NCI-H1436 treated with DMSO at 0.1 percent for 48 hours (cell line): Measurements from ENCODE around the gene EXOC3.

Experiments used
- DNase-seq: peaks from one replicate; lab custom pipeline; 2025; lab: John Stamatoyannopoulos, UW

EXOC3 gene

DNA sequence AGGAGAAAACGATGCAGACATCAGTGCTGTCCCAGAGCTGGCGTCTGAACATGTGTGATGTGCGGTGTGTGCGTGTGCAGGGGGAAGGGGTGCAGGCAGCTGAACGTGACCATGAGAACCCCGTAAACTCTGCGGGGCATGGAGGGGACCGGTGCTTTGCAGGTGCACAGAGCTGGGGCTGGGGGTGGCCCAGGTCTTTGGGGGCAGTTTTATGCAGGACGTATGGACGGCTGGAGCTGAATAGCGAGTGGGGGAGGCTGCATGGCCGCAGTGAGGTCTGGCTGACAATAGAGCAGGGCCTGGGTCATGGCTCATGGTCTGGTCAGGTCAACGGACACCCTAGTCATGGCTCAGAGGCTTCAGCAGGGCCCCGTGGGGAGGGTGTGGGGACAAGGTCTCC, 3.3 kb upstream of the EXOC3 start:
- DNase-seq, result no peak

GRCh38 chr5:440401-441201, 2.4 kb upstream of the EXOC3 start:
- no peak for DNase-seq

DNA sequence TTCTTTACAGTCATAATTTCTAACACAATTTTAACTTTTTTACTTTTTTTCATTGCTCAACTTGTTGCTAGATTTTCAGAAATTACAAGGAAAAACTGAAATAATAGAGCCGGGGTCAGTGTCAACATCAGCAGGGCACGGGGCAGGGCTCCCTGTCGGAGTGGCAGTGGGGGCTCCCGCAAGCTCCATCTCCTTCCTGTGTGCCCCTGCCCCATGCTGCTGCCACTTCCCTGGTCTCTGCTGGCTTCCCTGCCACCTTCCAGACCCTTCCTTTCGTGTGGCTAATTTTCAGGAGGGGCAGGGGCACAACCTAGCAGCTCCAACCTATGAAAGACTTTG, 1.0 kb upstream of the EXOC3 start:
- DNase-seq, result no peak

GRCh38 chr5:443239-444151, 519 bp downstream of the EXOC3 start:
- DNase-seq, result no peak

GRCh38 chr5:444226-444625, 1.2 kb downstream of the EXOC3 start:
- DNase-seq, result no peak

- DNase-seq, result no peak
These were observed 2.6 kb downstream of the EXOC3 start for GRCh38 chr5:445591-445990.

- DNase-seq, result no peak
These were observed 3.3 kb downstream of the EXOC3 start for GRCh38 chr5:446066-446882.

DNA sequence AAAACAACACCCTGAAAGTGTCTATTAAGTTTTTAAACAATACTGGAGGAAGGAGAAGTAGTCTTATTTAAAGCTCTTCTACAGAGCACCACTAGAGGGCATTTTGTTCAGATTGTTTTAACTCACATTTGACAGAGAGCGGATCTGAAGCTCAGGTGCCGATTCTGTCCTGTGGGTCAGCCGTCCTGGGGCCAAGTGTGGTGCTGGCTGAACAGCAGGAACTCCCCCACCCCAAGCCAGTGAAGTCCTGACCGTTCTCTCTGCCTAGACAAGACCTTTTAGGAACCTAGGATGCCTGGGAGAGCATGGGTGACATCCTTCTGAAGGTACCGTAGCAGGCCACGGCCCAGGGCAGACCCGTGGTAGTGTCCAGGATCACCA, 3.9 kb downstream of the EXOC3 start:
- peak; percentile 11 for DNase-seq

- no peak for DNase-seq
These were observed 4.5 kb downstream of the EXOC3 start for GRCh38 chr5:447501-447900.

GRCh38 chr5:448061-448765, 5.2 kb downstream of the EXOC3 start:
- DNase-seq, result no peak

DNA sequence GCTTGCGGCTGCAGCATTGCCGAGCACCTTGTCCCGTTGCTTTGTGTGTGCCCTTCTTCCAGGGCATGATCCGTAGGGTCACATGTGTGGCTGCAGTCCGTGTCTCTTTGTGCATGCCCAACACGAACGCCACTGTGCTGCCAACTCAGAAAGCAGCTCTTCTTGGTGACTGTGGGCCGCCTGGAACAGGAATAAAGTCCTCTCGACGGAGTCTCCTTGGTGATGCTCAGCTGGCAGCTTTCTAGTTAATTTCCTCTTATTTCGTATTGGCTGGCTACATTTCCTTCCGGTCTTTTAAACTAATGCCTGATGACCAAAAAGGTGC, 5.8 kb downstream of the EXOC3 start:
- no peak for DNase-seq

- no peak for DNase-seq
These were observed 6.2 kb downstream of the EXOC3 start for GRCh38 chr5:449151-449550.

DNA sequence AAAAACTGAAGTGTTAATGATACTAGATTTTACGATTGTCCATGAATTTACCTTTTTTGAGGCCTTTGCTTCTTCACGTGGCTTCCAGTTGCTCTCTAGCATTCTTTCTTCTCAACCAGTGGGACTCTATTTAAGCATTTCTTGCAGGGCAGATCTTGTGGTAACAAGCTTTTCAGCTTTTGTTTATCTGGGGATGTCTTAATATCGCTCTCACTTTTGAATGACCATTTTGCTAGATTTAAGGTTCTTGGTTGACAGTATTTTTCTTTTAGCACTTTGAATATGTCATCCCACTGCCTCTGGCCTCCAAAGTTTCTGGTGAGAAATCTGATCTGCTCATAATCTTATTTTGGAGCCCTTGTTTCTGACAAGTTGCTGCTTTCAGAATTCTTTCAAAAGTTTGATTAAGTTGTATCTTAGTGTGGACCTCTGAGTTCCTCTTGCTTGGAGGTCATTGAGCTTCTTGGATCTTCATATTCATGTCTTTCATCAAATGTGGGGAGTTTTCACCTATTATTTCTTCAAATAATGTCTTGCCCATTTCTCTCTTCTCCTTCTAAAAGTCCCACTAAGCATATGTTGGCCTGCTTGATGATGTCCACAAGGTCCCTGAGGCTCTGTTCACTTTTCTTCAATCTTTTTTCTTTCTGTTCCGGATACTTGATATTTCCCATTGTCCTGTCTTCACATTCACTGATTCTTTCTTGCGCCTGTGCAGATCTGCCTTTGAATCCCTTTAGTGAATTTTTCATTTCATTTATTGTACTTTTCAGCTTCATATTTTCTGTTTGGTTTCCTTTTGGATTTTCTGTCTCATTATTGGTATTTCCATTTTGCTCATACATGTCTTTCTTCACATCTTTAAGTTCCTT, 8.8 kb downstream of the EXOC3 start:
- no peak for DNase-seq

DNA sequence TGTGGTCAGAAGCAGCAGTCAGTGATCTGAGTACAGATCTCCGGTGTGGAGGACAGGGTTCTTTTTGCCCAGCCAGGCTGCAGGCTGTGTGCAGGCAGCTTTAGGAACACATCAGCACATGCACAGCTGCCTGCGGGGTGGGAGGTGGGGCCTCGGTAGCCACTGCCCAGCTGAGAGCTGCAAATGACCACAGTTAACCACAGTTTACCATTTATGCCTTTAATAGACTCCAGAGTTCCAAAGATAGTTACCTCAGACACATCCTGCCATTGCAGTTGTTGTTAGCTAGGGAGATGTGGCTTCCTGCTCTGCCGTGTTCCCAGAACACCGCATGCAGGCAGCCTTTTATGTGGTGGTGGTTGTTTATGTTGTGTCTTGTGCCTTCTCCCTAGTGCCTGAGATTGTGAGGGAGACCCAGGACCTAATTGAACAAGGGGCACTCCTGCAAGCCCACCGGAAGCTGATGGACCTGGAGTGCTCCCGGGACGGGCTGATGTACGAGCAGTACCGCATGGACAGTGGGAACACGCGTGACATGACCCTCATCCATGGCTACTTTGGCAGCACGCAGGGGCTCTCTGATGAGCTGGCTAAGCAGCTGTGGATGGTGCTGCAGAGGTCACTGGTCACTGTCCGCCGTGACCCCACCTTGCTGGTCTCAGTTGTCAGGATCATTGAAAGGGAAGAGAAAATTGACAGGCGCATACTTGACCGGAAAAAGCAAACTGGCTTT, 10.2 kb downstream of the EXOC3 start:
- no peak for DNase-seq

- no peak for DNase-seq
These were observed 10.9 kb downstream of the EXOC3 start for GRCh38 chr5:453725-454481.

- no peak for DNase-seq
These were observed 12.0 kb downstream of the EXOC3 start for GRCh38 chr5:454936-455335.

DNA sequence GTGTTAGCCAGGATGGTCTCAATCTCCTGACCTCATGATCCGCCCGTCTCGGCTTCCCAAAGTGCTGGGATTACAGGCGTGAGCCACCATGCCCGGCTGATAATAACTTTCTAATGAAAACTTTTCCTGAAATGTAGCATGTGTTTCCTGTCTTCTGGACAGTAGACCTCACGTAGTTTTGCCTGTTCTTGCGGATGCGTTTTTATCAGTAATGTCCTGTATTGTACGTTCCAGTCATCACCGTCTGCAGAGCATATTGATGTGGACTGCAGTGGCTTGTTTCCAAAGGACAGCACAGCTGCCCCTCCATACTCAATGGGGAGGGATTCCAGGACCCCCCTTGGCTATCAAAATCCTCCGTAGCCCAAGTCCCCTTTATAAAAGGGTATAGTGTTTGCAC, 12.8 kb downstream of the EXOC3 start:
- DNase-seq, result no peak

GRCh38 chr5:456351-457194, 13.6 kb downstream of the EXOC3 start:
- DNase-seq, result no peak
